GM13976 (cell line): ENCODE results near the gene RARA.
"Not testable (repeated sequence)": the region's sequence is repeated elsewhere in the genome, so short reads cannot be mapped to it uniquely, and the experiment has no call there.

Experiments used
- DNase-seq: peaks from one replicate; pipeline ENCODE4 v3.0.0; 2012; ENCODE audit warnings: low spot score
- in situ Hi-C: fragments of 300-500 bp; cut with MboI; formaldehyde crosslinking; loops from one replicate; pipeline ENCODE4 v1.12.0; 2022; ENCODE audit warnings: low sequenced_read_pairs, mixed read lengths, inconsistent platforms; ENCODE audit not compliant: unreplicated experiment
- TF ChIP-seq, protein P1 (sequence below): IDR thresholded peaks from 2 replicates; pipeline ENCODE4 v1.5.1; 2012; ENCODE audit warnings: borderline replicate concordance, mild to moderate bottlenecking; ENCODE audit not compliant: insufficient read depth; ENCODE audit errors: extremely low read depth, missing control alignments, control extremely low read depth

The RARA gene

DNA sequence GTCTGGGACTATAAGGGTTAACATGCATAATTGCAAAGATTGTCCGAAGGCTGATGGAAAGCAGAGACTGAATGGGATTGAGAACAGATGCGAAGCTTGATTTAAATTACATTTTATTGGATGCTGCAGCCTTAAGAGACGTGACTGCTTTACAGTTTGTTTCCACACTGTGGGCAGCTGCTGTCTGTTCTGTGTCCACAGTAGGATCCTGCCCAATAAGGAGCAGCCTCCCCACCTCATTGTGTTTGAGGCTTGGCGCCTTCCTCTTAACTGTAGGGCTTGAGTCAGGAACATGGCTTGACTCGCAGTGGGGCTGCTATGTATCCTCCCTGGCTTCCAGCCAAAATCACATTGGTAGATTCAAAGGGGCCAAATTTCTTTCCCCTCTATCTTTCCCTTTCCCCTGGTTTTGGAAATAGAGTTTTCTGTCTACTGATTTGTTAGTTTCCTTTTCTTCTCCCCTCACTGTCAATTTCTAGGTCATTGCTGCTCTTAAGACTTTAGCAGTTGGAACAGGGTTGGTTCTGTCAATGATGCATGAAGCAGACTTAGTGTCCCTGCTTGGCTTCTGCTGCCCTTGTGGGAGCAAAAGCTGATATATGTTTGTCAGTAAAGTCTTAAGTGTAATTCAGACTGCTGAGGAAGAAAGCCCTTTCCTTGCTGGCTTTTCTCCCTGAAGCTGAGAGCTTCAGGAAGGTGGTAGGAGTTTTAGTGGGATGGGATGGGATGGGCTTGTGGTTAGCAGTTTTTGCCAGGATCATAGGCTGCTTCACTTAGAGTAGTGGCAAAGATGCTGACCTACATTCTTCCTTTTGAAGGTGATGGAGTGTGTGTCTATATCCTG is 5.0 kb upstream of the RARA start:
- no peak for DNase-seq
- in situ Hi-C loops = loop anchor here (5.0 kb wide), 1 partner anchor 48 kb away; no protein-coding TSS in a partner anchor
- TF ChIP-seq, protein P1, sequence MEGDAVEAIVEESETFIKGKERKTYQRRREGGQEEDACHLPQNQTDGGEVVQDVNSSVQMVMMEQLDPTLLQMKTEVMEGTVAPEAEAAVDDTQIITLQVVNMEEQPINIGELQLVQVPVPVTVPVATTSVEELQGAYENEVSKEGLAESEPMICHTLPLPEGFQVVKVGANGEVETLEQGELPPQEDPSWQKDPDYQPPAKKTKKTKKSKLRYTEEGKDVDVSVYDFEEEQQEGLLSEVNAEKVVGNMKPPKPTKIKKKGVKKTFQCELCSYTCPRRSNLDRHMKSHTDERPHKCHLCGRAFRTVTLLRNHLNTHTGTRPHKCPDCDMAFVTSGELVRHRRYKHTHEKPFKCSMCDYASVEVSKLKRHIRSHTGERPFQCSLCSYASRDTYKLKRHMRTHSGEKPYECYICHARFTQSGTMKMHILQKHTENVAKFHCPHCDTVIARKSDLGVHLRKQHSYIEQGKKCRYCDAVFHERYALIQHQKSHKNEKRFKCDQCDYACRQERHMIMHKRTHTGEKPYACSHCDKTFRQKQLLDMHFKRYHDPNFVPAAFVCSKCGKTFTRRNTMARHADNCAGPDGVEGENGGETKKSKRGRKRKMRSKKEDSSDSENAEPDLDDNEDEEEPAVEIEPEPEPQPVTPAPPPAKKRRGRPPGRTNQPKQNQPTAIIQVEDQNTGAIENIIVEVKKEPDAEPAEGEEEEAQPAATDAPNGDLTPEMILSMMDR = no peak

DNA sequence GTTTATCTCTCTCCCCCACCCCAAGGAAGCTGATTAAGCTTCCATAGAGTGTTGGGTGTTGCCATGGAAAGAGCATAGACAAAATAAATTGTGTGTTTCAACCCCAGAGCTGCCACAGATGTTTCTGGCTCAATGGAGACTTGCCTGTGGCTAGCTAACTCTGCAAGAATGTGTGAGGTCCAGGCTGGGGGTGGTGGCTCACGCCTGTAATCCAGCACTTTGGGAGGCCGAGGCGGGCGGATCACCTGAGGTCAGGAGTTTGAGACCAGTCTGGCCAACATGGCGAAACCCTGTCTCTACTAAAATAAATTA is 4.5 kb upstream of the RARA start:
- in situ Hi-C loops = loop anchor here (5.0 kb wide), 1 partner anchor 48 kb away; no protein-coding TSS in a partner anchor
- not testable (repeated sequence) for DNase-seq

DNA sequence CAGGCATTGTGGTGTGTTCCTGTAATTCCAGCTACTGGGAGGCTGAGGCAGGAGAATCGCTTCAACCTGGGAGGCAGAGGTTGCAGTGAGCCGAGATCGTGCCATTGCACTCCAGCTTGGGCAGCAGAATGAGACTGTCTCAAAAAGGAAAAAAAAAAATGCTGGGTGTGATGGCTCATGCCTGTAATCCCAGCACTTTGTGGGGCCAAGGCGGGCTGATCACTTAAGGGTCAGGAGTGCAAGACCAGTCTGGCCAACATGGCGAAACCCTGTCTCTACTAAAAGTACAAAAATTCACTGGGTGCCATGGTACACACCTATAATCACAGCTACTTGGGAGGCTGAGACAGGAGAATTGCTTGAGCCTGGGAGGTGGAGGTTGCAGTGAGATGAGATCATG is 4.1 kb upstream of the RARA start:
- DNase-seq = not testable (repeated sequence)
- in situ Hi-C loops = loop anchor here (5.0 kb wide), 1 partner anchor 47 kb away; no protein-coding TSS in a partner anchor

GRCh38 chr17:40306395-40306794 is 2.6 kb upstream of the RARA start:
- TF ChIP-seq, protein P1 = no peak
- in situ Hi-C loops = no loop called here
- DNase-seq = no peak

GRCh38 chr17:40307001-40307730 is 1.8 kb upstream of the RARA start:
- TF ChIP-seq, protein P1 = no peak
- in situ Hi-C loops = no loop called here
- no peak for DNase-seq

GRCh38 chr17:40307740-40308239 is 1.2 kb upstream of the RARA start:
- in situ Hi-C loops = no loop called here
- TF ChIP-seq, protein P1 = no peak
- no peak for DNase-seq

DNA sequence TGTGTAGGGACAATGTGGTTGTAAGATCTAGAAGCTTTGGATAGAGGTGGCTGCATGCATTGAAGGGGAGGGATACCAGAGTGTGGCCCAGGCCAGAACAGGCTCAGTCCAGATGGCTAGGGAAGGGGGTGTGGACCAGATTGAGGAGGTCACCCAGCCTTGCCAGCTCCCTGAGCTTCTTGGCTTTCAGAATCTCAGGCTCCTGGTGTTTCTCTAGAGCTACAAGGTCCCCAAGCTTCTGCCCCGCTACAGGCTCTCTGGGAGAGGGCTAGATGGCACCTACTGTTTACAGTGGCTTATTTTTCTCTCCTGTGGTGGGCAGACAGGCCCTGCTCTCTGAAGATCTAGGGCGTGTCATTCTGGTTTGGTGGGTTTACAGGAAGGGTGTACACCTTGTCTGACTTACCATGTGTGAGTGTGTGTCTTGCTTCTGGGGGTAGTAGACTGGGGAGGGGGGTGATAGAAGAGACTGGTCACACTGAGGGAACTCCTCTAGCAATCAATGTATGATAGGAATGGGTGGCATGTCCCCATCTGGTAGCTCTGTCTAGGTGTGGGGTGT is 1.1 kb downstream of the RARA start:
- no peak for DNase-seq
- TF ChIP-seq, protein P1 = no peak
- in situ Hi-C loops = no loop called here
